Endothelial cell of umbilical vein (primary cell): ENCODE results near the gene GLRX5. TPM values are rescaled to one million over a fixed set of nuclear protein-coding genes. Genes with fewer than 3 reads are reported as not detected.

Source experiments
- BruUV-seq: library from RNA; stranded (reverse); fragments of 400-500 nt; replicated peaks from 2 replicates; lab custom pipeline; 2021; lab: Mats Ljungman, UMichigan
- CTCF ChIA-PET: fragments of 300-600, 350-600 bp; sonication (Branson Sonifier 250); formaldehyde crosslinking; loops from one replicate; lab custom pipeline; 2021; ENCODE audit warnings: antibody characterized with exemption, inconsistent platforms; lab: Charles Lee
- POLR2A ChIA-PET: fragments of 300-600, 350-600 bp; sonication (Branson Sonifier 250); formaldehyde crosslinking; loops from one replicate; lab custom pipeline; 2021; ENCODE audit warnings: antibody characterized with exemption, inconsistent platforms; lab: Charles Lee
- DNase-seq: peaks from one replicate; pipeline ENCODE4 v3.0.0-alpha.2; 2011; ENCODE audit warnings: low read depth, low spot score
- FAIRE-seq: peaks from 2 replicates; lab custom pipeline; 2011; peaks lifted over from hg19 to GRCh38; lab: Jason Lieb, UNC
- H2AFZ ChIP-seq: 2 replicates; pipeline ENCODE4 v1.6.0; 2012; ENCODE audit warnings: low read depth, low read length, control low read depth, inconsistent platforms
- H3K27ac ChIP-seq: 2 replicates; pipeline ENCODE4 v1.5.1; 2011; ENCODE audit warnings: low read depth, mild to moderate bottlenecking, control low read depth, low read length, moderate library complexity; ENCODE audit not compliant: insufficient read depth
- H3K27me3 ChIP-seq, 2 experiments: 2 replicates each; pipeline versions ENCODE4 v1.6.0 to v1.6.1; 2011; ENCODE audit warnings: low read length in 2 of 2, mixed read lengths in 1 of 2; ENCODE audit not compliant: control insufficient read depth in 2 of 2, insufficient read depth in 2 of 2
- H3K36me3 ChIP-seq, 2 experiments: 2 replicates in 1 of 2; 3 replicates in 1 of 2; pipeline ENCODE4 v1.5.1; 2011; ENCODE audit warnings: low read length in 2 of 2, mild to moderate bottlenecking in 1 of 2, moderate library complexity in 1 of 2; ENCODE audit not compliant: control insufficient read depth in 2 of 2, insufficient read depth in 2 of 2; ENCODE audit errors: extremely low read depth in 1 of 2
- H3K4me1 ChIP-seq: 3 replicates; pipeline ENCODE4 v1.5.1; 2011; ENCODE audit warnings: mild to moderate bottlenecking, low read length; ENCODE audit not compliant: control insufficient read depth, insufficient read depth; ENCODE audit errors: extremely low read depth
- H3K4me2 ChIP-seq: 2 replicates; pipeline ENCODE4 v1.6.1; 2011; ENCODE audit warnings: low read length, control low read depth, mixed read lengths; ENCODE audit not compliant: insufficient read depth
- H3K4me3 ChIP-seq, 3 experiments: fragments of 200-600 bp in 1 of 3; sonication (generic), shearing (Covaris generic) in 1 of 3; replicated peaks in 1 of 3; 2 replicates each; pipeline ENCODE4 v1.5.1; 2011 to 2016; ENCODE audit warnings: control low read depth in 3 of 3, low read length in 3 of 3, mild to moderate bottlenecking in 2 of 3, inconsistent platforms in 1 of 3, low read depth in 1 of 3, moderate library complexity in 1 of 3; ENCODE audit not compliant: insufficient read depth in 1 of 3
- H3K79me2 ChIP-seq: 2 replicates; pipeline ENCODE4 v1.6.0; 2012; ENCODE audit warnings: low read length, inconsistent platforms; ENCODE audit not compliant: control insufficient read depth, insufficient read depth
- H3K9ac ChIP-seq: replicated peaks from 2 replicates; pipeline ENCODE3; 2011; ENCODE audit warnings: low read length, control low read depth; ENCODE audit not compliant: insufficient read depth; ENCODE audit errors: extremely low read depth
- H3K9me1 ChIP-seq: replicated peaks from 3 replicates; pipeline ENCODE4 v1.6.0; 2011; ENCODE audit warnings: mild to moderate bottlenecking, low read length; ENCODE audit not compliant: control insufficient read depth, insufficient read depth; ENCODE audit errors: extremely low read depth
- H3K9me3 ChIP-seq: replicated peaks from 2 replicates; pipeline ENCODE4 v1.5.1; 2012; ENCODE audit warnings: low read length, inconsistent platforms; ENCODE audit not compliant: control insufficient read depth, insufficient read depth
- H4K20me1 ChIP-seq: replicated peaks from 2 replicates; pipeline ENCODE3; 2011; ENCODE audit warnings: mild to moderate bottlenecking, low read length; ENCODE audit not compliant: control insufficient read depth, insufficient read depth; ENCODE audit errors: extremely low read depth
- EZH2 ChIP-seq: IDR thresholded peaks from 2 replicates; pipeline ENCODE4 v1.6.1; 2012; ENCODE audit warnings: borderline replicate concordance, low read depth, mild to moderate bottlenecking, moderate library complexity, low read length, inconsistent platforms; ENCODE audit not compliant: severe bottlenecking
- FOS ChIP-seq: IDR thresholded peaks from 2 replicates; pipeline ENCODE4 v1.6.1; 2011; ENCODE audit warnings: mild to moderate bottlenecking, low read length, moderate library complexity, borderline replicate concordance; ENCODE audit not compliant: insufficient read depth
- GATA2 ChIP-seq: IDR thresholded peaks from 2 replicates; pipeline ENCODE4 v1.7.0; 2011; ENCODE audit warnings: low read depth, mild to moderate bottlenecking, moderate library complexity, mixed read lengths, low read length; ENCODE audit not compliant: insufficient read length, insufficient read depth
- JUN ChIP-seq: IDR thresholded peaks from 2 replicates; pipeline ENCODE4 v1.6.1; 2011; ENCODE audit warnings: borderline replicate concordance, low read depth; ENCODE audit not compliant: insufficient read length, insufficient read depth
- MYC ChIP-seq: IDR thresholded peaks from one replicate; pipeline ENCODE4 v1.6.1; 2011; ENCODE audit warnings: mild to moderate bottlenecking, low read depth, low read length
- POLR2A ChIP-seq: IDR thresholded peaks from 2 replicates; pipeline ENCODE4 v1.6.1; 2012; ENCODE audit warnings: low read depth, mild to moderate bottlenecking, control low read depth, low read length
- POLR2AphosphoS5 ChIP-seq: IDR thresholded peaks from 2 replicates; pipeline ENCODE4 v1.6.1; 2012; ENCODE audit warnings: low read depth, mild to moderate bottlenecking, control low read depth, low read length, moderate library complexity; ENCODE audit not compliant: insufficient read depth
- dilution Hi-C: fragments of 300-500 bp; cut with MboI; formaldehyde crosslinking; loops from one replicate; pipeline ENCODE4 v1.15.0; 2019; ENCODE audit warnings: low sequenced_read_pairs; ENCODE audit not compliant: extremely low pct_ligation_motif_present
- intact Hi-C: fragments of 100-400 bp; cut with micrococcal nuclease; formaldehyde crosslinking; loops from one replicate; pipeline ENCODE4 v1.10.0; 2022
- polyA plus RNA-seq, 4 experiments: library from polyadenylated mRNA; depleted of rRNA in 3 of 4; stranded (reverse) in 3 of 4; unstranded in 1 of 4; fragments of >200 nt; gene quantifications; 2 replicates each; pipeline versions ENCODE4 v1.2.1 to v1.2.3, GENCODE V29; 2011 to 2012; ENCODE audit warnings: missing spikeins in 1 of 4
- total RNA-seq: library from RNA; stranded (reverse); gene quantifications from 2 replicates; pipeline ENCODE4 v1.2.3, GENCODE V29; 2021
- TF ChIP-seq, protein P1 (sequence below), 2 donors: IDR thresholded peaks; 1 replicate in 1 of 2; 2 replicates in 1 of 2; pipeline ENCODE4 v1.5.1; 2011; ENCODE audit warnings: low read length in 2 of 2, mild to moderate bottlenecking in 2 of 2, moderate library complexity in 2 of 2, control low read depth in 1 of 2, inconsistent platforms in 1 of 2, low read depth in 1 of 2; ENCODE audit not compliant: insufficient read depth in 1 of 2; ENCODE audit errors: extremely low read depth in 1 of 2
- TF ChIP-seq, protein P2 (sequence below): IDR thresholded peaks from 2 replicates; pipeline ENCODE4 v1.6.1; 2011; ENCODE audit not compliant: insufficient read depth, insufficient read length

GLRX5 gene
- total and polyA plus RNA-seq, 2 donors (not counting 3 experiments of a cell fraction or from before 2014, with no cell fraction given), result 42.6 to 52.0 TPM

DNA sequence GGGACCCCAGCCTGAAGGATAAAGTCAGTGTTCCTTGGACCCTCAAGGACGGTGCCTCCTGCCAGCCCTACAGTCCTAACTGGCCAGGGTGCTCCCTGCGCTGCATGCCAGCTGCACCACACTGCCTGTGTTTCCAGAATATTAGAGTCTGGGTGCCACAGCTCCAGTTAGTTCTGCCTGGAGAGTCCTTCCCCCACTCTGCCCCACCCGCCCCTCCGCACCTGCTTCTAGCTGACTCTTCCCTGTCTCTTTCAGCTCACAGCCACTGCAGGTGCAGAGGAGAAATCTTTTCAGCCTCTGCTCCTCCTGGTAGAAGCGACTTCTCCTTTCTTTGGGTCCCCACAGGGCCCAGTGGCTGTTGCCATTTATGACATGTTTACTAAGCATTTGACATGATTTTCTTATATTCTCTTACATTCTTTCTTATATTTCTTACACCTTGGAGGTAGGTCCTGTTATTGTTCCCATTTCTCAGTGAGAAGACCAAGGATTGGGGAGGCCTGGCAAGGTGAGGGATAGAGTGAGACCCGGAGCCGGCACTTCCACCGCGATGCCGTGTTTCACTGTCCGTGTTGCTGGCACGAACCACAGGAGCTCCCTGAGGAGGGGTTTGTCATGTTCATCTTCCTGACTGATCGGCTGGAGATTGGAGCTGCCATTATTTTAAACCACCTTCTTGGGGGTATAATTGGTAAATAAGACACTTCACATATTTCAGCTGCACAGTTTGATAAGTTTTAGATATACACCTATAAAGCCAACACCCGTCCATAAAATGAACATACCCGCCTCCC is 47.8 kb upstream of the GLRX5 start:
- CTCF ChIA-PET, result interaction anchor here (1.0 kb wide), 1 partner anchor 40 kb away, joined by 4 read pairs; no protein-coding TSS in a partner anchor
- no peak for FAIRE-seq
- H3K79me2 ChIP-seq, result peaks cover 2% of the 10 kb centered on the region

More for the DNA sequence above, 47.8 kb upstream of the GLRX5 start:
- Histone ChIP-seq H2AFZ (no peak overlapping the region), H3K36me3 (no peaks in the 10 kb centered on the region), H3K9me1 (no peaks in the 10 kb centered on the region), H3K9me3 (no peaks in the 10 kb centered on the region), H3K4me2 (no peak overlapping the region), H3K4me3 (no peak overlapping the region), H3K4me1 (peaks cover 13% of the 10 kb centered on the region), H3K27ac (no peak overlapping the region), H4K20me1 (no peaks in the 10 kb centered on the region), H3K27me3 (no peaks in the 10 kb centered on the region), H3K9ac (no peak overlapping the region)
- BruUV-seq, result no TSS peak
- intact Hi-C loops, result no loop called here
- no peak for TF ChIP-seq POLR2AphosphoS5
- TF ChIP-seq MYC, result no peak
- TF ChIP-seq JUN, result no peak
- no peak for TF ChIP-seq GATA2
- no peak for TF ChIP-seq POLR2A
- TF ChIP-seq, protein P1, sequence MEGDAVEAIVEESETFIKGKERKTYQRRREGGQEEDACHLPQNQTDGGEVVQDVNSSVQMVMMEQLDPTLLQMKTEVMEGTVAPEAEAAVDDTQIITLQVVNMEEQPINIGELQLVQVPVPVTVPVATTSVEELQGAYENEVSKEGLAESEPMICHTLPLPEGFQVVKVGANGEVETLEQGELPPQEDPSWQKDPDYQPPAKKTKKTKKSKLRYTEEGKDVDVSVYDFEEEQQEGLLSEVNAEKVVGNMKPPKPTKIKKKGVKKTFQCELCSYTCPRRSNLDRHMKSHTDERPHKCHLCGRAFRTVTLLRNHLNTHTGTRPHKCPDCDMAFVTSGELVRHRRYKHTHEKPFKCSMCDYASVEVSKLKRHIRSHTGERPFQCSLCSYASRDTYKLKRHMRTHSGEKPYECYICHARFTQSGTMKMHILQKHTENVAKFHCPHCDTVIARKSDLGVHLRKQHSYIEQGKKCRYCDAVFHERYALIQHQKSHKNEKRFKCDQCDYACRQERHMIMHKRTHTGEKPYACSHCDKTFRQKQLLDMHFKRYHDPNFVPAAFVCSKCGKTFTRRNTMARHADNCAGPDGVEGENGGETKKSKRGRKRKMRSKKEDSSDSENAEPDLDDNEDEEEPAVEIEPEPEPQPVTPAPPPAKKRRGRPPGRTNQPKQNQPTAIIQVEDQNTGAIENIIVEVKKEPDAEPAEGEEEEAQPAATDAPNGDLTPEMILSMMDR (IDR thresholded peaks at IDR 0.05; ENCODE audit: extremely low read depth in 1 of 2, insufficient read depth in 1 of 2, low read depth in 1 of 2, low read length in 2 of 2), result no peak
- no peak for TF ChIP-seq FOS
- TF ChIP-seq, protein P2, sequence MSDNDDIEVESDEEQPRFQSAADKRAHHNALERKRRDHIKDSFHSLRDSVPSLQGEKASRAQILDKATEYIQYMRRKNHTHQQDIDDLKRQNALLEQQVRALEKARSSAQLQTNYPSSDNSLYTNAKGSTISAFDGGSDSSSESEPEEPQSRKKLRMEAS, result no peak
- no peak for TF ChIP-seq EZH2
- POLR2A ChIA-PET, result interaction anchor here (0.7 kb wide), 1 partner anchor 13 kb away, joined by 7 read pairs; no protein-coding TSS in a partner anchor
- DNase-seq, result no peak
- dilution Hi-C loops, result no loop called here
